Activated CD4-positive, alpha-beta T cell treated with anti-CD3 and anti-CD28 coated beads, Interleukin-2, Interleukin-4, amounts not matched to agents 100 ng/mL and 50 ng/mL, durations not matched to agents 16 hours and 8 hours (primary cell): ENCODE data around the gene FBP1.
A peak's percentile ranks its signal among the peaks of the same experiment; 100 is the strongest.

Experiments used
- DNase-seq: peaks from one replicate; pipeline ENCODE4 v3.0.0-alpha.2; 2020; ENCODE audit warnings: low spot score

FBP1 gene

GRCh38 chr9:94656200-94656599 lies 16.9 kb upstream of the FBP1 start:
- DNase-seq = peak; percentile 32

- no peak for DNase-seq
Measured at GRCh38 chr9:94655739-94656138, 16.4 kb upstream of the FBP1 start.

- no peak for DNase-seq
Measured at GRCh38 chr9:94654165-94654894, 15.0 kb upstream of the FBP1 start.

GRCh38 chr9:94650949-94651348 lies 11.6 kb upstream of the FBP1 start:
- DNase-seq = no peak

- no peak for DNase-seq
Measured at GRCh38 chr9:94649100-94649819, 9.9 kb upstream of the FBP1 start.

GRCh38 chr9:94648185-94648584 lies 8.9 kb upstream of the FBP1 start:
- no peak for DNase-seq

- no peak for DNase-seq
Measured at GRCh38 chr9:94645901-94646300, 6.6 kb upstream of the FBP1 start.

- DNase-seq = no peak
Measured at GRCh38 chr9:94644543-94644942, 5.2 kb upstream of the FBP1 start.

- no peak for DNase-seq
Measured at GRCh38 chr9:94643741-94644140, 4.4 kb upstream of the FBP1 start.

- no peak for DNase-seq
Measured at GRCh38 chr9:94643176-94643575, 3.9 kb upstream of the FBP1 start.

GRCh38 chr9:94642501-94642900 lies 3.2 kb upstream of the FBP1 start:
- no peak for DNase-seq

GRCh38 chr9:94639999-94640376 lies 670 bp upstream of the FBP1 start:
- no peak for DNase-seq

GRCh38 chr9:94638335-94639060 lies 820 bp downstream of the FBP1 start:
- DNase-seq = no peak

- DNase-seq = no peak
Measured at GRCh38 chr9:94632737-94633136, 6.6 kb downstream of the FBP1 start.

GRCh38 chr9:94631599-94631998 lies 7.7 kb downstream of the FBP1 start:
- no peak for DNase-seq

- DNase-seq = no peak
Measured at GRCh38 chr9:94630833-94631232, 8.5 kb downstream of the FBP1 start.

- DNase-seq = no peak
Measured at GRCh38 chr9:94630281-94630680, 9.0 kb downstream of the FBP1 start.

GRCh38 chr9:94627287-94627686 lies 12.0 kb downstream of the FBP1 start:
- no peak for DNase-seq

GRCh38 chr9:94625835-94626234 lies 13.5 kb downstream of the FBP1 start:
- DNase-seq = no peak

GRCh38 chr9:94624629-94625028 lies 14.7 kb downstream of the FBP1 start:
- no peak for DNase-seq

- DNase-seq = peak; percentile 23
Measured at GRCh38 chr9:94623253-94623652, 16.1 kb downstream of the FBP1 start.

- DNase-seq = no peak
Measured at GRCh38 chr9:94622087-94622800, 17.1 kb downstream of the FBP1 start.
